A204.1 (cell line): ENCODE measurements around the gene ARX.

Source experiments
- FAIRE-seq: peaks from 2 replicates; lab custom pipeline; 2012; peaks lifted over from hg19 to GRCh38; lab: Jason Lieb, UNC

The ARX gene

DNA sequence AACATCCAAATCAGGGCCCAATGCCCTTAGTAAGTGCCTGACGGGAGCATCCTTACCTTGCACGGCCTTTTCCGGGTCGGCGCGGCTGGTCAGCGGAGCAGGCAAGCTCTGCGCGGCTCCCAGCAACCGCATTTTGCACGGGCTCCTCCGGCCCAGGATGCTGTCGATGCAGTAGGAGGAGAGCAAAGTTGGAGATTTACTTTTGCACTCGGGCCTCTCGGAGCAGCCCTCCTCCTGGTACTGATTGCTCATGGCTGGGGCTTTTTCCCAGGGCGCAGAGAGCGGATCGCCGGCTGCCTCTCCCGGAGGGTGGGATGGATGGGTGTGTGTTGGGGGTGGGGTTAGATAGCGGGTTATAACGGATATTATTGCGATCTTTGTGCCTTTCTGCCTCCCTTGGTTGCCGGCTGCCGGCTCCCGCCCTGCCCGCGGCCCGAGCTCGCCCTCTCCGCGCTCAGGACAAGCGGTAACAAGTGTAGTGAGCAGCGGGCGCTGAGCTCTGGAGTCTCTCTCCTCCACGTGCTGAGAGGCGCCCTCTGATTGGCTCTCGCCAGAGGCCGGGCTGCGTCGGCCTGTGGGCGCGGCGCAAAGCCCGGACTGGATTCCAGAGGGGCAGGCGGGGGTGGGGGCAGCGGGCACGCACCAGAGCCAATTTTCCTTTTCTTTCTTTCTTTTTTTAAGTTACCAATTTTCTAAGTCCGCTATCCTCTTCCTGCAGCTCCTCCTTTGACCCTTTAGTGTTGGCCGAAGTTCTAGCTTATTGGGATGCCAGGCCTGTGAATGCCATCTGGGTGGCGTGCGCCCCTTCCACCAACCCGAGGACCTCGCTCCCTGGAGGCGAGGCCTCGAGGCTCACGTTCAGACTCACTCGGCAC, at the start of gene ARX:
Gene ARX (minus strand): TSS at position 480 of the 875 bp plus-strand sequence. CDS start 228 bp downstream, at position 252.
- FAIRE-seq: no peak

DNA sequence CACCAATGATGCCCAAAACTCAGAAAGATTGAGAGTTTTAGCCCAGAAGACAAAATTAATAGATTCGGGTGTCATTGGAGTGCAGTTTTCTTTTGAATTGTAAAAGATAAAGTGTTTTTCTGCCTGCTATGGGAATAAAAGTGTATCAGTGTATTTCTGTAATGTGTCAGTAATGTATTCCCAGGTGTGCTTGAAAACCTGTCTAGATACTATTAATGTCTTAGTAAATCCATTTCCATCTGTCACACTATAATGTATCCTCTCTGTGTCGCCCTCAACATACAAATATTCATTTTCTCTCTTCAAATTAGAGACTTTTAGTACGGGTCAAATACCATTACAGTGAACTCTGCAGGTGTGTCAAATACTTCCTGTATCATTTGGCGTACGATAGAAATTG, 43.5 kb upstream of the ARX start:
- FAIRE-seq: no peak

DNA sequence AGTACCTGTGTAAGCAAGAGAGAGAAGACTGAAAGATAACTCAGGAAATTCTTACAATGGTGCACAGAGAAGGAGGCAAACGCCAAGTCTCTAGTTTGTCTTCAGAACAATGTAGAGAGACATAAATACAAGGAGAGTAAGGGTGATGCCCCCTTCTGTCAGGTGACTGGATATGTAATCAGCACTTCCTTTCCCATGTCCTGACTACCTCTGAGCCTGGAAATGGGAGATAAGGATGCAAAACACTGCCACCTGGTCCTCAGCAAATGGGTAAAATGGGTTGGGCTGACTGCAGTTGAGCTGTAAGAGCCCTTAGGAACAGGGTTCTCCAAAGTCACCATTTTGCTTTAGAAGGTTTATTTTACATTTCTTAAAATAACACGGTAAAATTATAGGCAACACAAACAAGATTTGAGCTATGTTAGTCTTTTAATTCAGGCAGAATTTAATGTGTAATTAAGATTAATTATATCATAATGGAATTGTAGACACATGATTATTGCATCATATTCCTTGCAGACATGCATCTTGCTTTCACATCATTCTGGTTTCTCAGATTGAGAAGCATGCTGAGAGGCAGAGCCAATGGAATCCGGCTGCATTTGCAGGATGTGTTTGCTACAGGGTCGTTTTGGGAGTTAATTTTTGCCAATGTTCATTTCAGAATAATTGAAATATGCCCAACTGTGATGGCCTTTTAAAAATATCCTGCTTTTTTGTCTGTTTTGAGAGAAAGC, 37.2 kb upstream of the ARX start:
- no peak for FAIRE-seq

DNA sequence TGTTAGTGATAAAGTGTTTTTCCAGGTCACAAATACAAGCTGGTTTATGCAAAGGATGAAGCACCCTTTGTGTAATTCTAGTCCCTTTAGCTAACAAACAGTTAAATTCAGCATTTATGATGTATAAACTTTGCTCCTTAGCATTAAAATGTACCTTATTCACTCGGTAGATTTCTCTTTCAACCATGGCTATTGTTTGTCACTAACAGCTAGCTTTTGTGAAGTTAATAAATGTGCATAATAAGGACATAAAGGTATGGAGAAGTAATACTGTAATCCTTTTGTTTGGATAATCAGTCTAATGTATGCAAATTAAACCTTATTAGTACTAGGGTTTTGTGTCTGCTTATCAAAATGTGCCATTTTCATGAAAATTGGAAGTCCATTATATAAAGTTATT, 34.2 kb upstream of the ARX start:
- no peak for FAIRE-seq

DNA sequence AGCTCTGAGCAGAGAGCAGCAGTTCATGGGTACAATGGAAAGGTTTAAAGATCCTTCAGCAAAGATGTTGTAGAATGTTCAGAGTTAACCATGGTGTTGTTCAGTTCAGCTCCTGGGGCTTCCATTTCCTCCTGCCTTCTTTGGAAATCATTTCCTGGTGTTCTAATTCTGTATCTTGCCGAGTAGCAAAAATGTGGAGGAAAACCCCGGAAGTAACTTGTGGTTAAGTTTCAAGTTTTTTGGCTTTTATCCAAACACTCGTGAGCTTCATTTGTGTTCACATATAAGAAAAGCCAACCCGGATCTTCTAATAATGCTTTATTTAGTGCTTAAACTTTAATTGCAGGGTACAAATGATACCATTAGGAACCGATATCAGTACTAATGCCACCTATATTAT, 33.6 kb upstream of the ARX start:
- no peak for FAIRE-seq

DNA sequence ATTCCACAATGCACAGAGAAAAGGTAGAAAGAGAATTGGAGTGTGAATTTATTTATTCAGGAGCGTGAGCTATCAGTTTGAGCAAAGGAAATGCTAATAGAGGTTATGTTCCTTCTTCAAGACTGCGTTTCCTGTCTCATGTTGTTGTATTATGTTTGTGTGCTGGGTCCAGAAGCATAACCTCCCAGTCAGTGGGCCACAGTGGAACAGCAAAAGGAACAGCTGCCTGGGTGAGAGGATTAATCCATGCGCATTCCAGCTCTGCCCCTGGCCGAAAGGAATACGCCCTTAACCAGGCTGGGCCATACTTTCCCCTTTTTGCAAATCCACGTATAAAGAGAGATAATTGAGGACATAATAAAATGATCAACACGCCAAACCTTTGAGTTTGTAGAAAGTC, 32.4 kb upstream of the ARX start:
- no peak for FAIRE-seq

DNA sequence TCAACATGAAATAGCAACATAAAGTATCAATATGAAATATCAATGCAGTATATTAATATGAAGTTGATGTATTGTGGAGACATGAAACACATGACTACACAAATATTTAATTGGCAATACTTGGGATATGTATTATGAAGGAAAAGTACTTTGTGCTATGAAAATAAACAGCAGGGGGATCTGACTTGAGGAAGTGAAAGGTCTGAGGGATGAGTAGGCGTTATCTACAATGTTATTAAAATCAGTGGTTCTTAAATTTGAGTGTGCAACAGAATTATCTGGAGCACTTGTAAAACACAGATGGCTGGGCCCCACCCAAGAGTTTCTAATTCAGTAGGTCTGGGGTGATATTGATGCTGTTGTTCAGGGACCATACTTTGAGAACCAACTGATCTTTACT, 27.4 kb upstream of the ARX start:
- FAIRE-seq: no peak

DNA sequence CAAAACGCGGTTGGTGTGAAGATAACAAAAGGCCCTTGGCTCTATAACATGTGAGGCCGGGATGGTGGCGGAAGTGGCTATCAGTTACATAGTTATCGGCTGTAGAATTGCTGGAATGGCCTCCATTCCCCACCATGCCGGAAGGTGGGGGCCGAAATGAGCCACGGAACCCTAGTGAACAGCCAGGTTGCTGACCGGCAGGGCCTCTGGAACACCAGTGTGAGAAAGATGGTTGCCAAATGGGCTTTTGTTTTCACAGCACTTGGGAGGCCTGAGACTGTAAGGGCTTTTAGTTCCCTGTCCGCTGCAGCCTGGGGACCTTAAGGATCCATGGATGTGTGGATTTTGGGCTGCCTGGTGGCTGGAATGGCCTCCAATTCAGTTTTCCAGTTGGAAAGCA, 23.3 kb upstream of the ARX start:
- FAIRE-seq: no peak

DNA sequence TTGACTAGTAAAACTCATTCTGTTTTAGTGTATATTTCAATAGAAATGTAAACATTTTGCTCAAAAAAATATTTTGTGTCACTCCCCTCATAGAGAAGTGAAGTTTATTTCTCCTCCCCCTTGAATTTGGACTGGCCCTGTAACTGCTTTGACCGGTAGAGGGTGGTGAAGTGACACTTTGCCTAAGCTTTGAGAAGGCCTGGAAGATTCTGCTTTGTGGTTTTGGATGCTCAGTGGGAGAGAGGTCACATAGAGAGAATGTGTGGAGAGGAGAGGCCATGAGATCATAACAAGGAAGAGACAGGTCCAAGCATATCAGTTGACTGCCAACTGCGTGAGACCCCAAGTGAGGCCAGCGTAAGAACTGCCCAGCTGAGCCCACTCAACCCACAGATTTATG, 19.1 kb upstream of the ARX start:
- FAIRE-seq: no peak

DNA sequence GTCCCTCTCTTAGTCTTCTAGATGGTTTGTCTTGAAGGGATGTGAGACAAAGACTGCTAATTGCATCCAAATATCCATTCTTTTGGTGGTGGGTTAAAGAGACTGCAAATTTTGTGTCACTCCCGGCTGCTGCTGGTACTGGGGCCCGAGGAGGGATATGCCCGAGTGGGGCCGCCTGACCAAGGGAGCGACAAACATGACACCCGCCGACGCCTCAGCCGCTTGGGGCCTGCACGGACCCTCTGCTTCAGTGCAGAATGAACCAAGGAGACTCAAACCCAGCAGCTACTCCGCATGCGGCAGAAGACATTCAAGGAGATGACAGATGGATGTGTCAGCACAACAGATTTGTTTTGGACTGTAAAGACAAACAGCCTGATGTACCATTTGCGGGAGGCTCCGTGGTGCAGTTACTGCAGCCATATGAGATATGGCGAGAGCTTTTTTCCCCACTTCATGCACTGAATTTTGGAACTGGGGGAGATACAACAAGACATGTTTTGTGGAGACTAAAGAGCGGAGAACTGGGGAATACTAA, 13.6 kb upstream of the ARX start:
- FAIRE-seq: no peak

DNA sequence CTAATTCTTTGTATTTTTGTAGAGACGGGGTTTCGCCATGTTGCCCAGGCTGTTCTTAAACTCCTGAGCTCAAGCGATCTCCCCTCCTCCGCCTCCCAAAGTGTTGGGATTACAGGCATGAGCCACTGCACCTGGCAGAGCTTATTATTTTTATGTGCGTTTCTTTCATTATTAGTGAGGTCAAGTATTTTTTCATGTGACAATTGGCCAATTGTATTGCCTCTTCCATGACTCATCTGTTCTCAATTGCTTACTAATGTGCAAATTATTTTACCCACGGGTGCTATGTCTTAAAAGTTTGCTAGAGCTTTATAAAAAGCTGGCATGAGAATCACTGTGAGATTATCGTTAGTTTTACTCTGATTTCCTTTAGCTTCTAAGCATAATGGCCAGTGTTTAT, 13.0 kb upstream of the ARX start:
- FAIRE-seq: no peak

DNA sequence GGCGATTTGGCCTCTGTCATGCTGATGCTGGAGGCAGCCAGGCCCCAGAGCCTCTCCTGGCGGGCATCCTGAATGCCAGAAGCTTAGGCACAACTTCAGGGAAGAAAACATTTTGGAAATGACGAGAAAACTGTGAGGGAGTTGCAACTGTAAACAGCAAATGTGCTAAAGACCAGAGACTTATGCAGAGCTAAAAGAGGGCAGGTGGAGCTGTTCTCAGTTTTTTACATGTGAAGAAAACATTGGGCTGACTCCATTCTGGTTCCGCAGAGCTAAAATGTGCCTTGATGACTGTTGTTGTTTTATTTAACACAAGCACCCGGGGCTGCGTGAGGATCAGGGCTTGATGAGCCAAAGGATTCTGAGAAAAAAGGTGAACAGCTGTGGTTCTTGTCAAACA, 10.8 kb upstream of the ARX start:
- FAIRE-seq: no peak

DNA sequence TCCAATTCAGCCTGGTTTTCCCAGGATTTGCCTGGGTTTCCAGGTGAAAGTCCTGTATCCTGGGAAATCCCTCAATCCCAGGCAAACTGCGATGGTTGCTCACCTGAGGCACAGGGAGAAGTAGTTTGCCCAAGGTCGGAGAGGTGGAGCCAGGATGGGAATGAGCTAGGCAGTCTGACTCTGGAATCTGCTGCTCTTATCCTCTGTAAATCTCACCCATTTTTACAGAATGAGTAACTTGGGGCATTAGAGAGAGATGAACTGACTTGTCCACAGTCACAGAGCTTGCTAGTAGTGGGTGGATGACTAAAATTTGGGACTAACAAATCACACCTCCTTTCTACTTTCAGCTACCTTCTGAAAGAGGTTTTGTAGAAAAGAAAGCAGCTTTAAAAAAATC, 9.8 kb upstream of the ARX start:
- no peak for FAIRE-seq

DNA sequence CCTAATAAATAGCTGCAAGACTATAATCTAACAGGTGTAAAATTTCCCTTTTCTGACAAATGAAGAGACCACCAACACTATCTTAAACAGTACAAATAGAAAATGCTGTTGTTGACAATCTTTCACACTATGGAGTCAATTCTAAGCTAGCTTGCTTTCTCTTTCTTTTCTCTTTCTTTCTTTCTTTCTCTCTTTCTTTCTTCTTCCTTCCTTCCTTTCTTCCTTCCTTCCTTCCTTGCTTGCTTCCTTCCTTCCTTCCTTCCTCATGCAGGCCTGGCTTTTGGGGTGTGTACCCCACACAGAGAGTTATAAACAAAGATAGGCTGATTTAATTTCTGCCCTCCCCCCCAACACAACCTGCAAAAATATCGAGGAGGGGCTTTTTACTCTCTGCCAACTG, 8.1 kb upstream of the ARX start:
- FAIRE-seq: no peak

DNA sequence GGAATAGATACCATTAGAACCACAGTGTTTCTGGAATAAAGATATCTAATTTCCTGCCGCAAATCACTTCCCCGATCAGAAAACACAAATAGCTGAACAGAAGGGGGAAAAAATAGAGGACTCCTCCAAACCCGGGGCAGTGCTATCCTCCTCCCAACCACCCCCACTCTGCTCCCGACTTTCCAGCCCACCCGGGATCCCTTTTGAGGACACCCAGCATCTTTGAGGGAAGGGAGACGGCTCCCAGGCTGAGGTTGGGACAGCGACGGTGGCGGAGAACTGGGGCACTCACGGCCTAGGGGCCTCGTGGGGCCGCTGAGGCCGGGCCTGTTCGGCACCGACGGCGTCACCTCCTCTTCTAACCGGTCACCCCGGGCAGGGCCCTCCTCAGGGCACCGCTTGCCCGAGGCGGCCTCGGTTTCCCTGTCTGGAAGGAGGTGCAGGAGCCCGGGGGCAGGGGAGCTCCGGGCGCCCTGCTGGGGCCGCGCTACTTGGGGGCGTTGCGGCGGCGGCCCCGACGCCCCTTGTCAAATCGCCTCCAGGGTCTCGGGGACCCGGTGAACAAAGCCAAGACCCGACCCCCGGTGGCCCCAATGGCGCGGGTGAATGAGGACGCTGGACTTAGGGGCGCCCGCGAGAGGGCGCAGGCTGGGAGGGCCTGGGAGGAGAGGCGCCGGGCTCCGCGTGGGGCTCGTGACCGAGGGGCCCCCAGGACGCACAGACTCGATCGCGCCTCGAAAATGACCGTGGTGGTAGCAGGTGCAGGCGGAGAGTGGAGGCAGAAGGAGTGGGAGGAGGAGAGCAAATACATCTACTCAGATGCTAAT, 6.9 kb upstream of the ARX start:
- no peak for FAIRE-seq

DNA sequence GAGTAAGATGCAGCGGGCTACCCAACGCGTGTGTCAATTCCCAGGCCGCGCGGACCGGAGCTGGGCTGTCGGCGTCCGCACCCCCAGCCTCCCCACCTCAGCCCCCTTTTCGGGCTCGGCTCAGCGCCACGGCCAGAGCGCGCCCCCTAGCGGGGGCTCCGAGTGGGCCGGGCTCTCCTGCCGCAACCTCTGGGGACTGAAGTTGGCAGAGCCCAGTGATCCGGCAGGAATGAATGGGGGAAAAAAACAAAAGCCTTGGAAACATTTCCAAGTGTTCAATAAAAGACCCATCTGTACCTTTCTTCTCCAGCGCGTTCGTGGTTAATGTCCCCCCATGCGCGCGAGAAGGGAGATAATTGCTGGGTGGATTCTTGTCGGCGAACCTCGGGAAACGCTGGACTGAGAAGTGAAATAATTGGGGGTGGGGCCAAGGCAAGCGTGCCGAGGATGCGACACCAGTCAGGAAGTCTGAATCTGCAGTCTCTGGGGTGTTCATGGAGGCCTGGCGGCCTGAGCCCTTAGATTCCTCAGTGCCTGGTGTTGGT, 5.2 kb upstream of the ARX start:
- FAIRE-seq: no peak

DNA sequence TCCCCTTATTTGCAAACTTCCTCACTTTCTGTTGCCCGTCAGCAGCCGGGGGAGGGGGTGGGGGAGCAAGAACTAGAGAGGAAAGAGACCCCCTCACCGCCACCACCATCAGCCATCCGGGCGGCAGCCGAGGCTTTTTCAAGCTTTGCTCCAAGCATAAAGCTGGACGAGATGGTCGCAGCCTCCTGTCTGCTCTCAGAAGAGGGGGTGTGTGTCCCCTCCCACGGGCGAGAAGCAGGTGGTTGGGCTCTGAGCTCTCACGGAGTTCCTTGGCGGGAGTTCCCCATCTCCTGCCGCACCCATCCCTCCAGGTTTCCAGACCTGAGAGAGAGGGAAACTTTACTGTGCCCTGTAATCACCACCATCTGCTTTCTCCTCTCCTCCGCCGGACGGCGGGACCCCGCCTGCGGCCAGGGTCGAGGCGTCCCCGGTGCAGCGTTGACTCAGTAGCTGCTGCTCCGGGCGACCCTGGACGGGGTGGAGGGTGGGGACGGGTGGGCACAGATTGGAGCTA, 4.7 kb upstream of the ARX start:
- no peak for FAIRE-seq

DNA sequence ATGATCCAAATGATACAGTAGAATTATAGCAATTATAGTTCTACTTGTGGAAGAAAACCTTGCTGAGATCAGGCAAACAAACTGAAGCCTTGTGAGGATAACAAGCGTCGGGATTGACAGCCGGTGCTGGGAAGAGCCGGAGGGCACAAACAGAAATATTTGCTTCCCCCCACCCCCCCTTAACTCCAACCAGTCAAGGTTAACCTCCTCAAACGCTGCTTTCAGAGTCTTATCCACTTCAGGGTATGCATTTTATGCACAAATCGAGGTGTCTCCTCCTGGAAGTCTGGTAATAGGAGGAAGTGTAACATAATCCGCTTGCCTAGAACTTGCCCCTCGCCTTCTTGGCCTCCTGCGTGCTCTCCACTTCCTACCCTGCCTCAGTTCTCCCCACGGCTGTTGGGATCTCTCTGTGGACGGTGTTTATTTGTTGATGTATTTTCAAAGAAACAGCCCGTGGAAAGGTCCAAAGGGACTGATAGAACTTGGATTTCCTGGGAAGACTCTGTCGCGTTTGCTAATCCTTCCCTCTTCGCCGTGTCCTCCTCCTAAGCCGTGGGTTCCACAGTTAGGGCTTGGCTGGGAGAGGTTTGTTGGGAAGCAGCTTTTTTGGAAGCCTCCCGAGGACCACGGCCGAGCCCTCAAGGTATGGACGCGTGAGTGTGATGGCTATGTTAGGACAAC, 4.1 kb upstream of the ARX start:
- no peak for FAIRE-seq

DNA sequence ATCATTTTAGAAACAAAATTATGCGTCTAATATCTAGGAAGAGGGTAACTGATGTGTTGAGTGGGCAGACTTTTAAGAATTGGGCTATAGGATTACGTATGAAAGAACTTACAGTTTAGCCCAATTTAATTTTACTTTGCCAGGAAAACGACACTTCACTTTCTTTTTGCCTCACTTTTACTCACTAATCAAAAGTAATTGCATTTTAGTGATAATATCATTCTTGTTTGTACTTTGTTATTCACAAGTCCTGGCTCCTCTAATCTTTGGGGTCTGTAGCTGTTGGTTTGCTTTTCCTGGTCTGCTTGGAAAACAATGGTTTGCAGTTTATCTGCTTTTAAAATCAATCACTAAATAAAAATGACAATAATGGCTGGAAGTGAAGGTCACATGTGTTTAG, 2.9 kb upstream of the ARX start:
- FAIRE-seq: no peak

DNA sequence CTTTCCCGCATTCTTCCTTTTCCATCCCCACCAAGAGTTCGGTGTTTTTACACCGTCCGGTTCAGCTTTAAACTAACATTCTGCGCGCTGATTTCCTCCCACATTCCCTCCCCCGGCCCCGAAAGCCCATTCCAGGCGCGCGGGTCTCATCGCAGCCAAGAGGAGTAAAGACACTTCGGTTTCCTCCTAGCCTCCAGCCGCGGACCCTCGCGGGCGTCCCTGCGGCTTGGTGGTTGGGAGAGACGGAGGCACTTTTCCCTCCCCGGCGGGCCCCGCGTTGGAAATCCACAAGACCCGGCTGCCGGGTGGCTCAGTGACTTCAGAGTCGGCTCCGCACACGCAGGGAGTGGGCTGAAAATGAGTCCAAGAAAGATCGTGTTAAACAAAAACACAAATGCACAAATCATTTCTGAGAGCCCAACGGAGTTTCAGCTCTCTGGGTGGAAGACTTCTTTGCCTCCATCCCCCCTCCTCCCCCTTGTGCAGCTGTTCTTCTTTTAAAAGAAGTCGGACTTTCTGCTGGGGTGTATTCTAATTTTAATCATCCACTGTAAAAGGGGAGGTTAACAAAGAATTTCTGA, 2.0 kb upstream of the ARX start:
- no peak for FAIRE-seq

DNA sequence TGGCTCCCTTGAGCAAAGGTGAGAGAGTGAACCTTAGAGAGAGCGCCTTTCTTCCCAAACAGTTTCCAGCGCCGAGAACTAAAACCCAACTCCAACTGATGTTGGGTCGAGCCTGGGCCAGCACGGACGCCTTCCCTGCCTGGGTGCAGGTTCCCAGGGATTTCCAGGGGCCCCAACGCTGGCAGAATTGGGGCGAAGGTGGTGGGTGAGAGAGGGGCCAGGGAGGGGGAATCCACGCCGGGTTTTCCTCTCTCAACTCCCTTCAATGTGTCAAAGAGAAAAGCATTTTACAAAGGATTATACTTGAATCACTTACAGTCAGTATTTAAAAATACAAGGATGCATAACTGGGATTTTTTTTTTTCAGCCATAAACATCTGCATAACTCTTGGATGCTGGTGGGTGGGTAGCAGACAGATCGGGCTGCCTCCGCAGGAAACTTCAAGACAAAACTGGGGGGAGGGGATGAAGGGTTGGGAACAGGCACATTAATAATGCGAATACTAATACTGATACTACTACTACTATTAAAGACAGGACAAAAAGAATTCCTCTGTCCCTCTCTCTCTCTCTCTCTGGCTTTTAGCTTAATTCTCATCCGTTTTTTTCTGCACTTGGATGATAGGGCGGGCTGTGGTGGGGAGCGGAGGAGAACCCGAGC, 1.3 kb upstream of the ARX start:
- FAIRE-seq: no peak
